ENCODE data around the gene ZNF281. TPM values are rescaled to one million over a fixed set of nuclear protein-coding genes. Genes with fewer than 3 reads are reported as not detected.

Gene ZNF281
- total and polyA plus RNA-seq, 9 of the 15 experiments (the other 6 are each of a cell fraction or from before 2014, with no cell fraction given), result 9.6 to 24.9 (median 16.5) TPM

- H3K4me3 ChIP-seq, result no peak overlapping the region
- 73% methylated on average over 8 of the region's 8 CpGs for WGBS (ENCODE audit: insufficient coverage, low coverage, missing lambda C conversion rate)
- H3K27ac ChIP-seq (ENCODE audit: extremely low read depth, low read depth, low read length), result no peak overlapping the region
Observed at GRCh38 chr1:200406161-200406797, 3.6 kb downstream of the ZNF281 start.

More at GRCh38 chr1:200406161-200406797, 3.6 kb downstream of the ZNF281 start:
- Histone ChIP-seq H3K9me3 (replicated peaks; ENCODE audit: control insufficient read depth, insufficient read depth, low read depth, low read length) (no peaks in the 10 kb centered on the region), H2AFZ (ENCODE audit: low read depth, low read length) (no peak overlapping the region), H3K4me1 (replicated peaks in 1 of 2; ENCODE audit: control insufficient read depth in 2 of 2, insufficient read depth in 2 of 2, low read length in 2 of 2) (peaks cover 17 to 31% of the 10 kb centered on the region in 2 experiments; a peak in 4 of 5 replicates), H3K27me3 (ENCODE audit: control insufficient read depth in 2 of 2, insufficient read depth in 2 of 2, low read length in 2 of 2) (no peaks in the 10 kb centered on the region), H3K79me2 (ENCODE audit: control insufficient read depth, insufficient read depth, low read length) (peaks cover 51% of the 10 kb centered on the region), H3K9ac (ENCODE audit: insufficient read depth in 1 of 2, low read depth in 2 of 2, low read length in 2 of 2) (0 out of 4 replicates have a peak overlapping the region, but pooled peaks of 1 of the 2 experiments have one; percentile 4), H4K20me1 (replicated peaks; ENCODE audit: control insufficient read depth, insufficient read depth, low read length) (peaks cover 4% of the 10 kb centered on the region; the same call in 1 of the 2 replicates), H3K9me1 (ENCODE audit: control insufficient read depth, insufficient read depth, low read length) (no peaks in the 10 kb centered on the region), H3K4me2 (ENCODE audit: insufficient read depth, low read length) (0 out of 2 replicates have a peak overlapping the region, but pooled peaks have one; percentile 13), H3K36me3 (ENCODE audit: control insufficient read depth, insufficient read depth, low read length) (peaks cover 52% of the 10 kb centered on the region)
- ATAC-seq (no peak), FAIRE-seq (no peak), DNase-seq (ENCODE audit: extremely low read depth in 1 of 4, low spot score in 3 of 4) (peak in 1 of 4 experiments; percentile 26)
- no TSS peak for BruUV-seq (replicated peaks)
- ChIA-PET POLR2A (interaction anchor here (0.7 to 1.1 kb wide), 2 partner anchors 9 to 39 kb away, joined by 3 read pairs; no protein-coding TSS in a partner anchor), CTCF (ENCODE audit: low intra/inter-chr PET ratio) (no interaction called here)
- peak; percentile 70 for TF ChIP-seq ATF3 (IDR thresholded peaks at IDR 0.05)
- no peak for TF ChIP-seq ATF3 (CRISPR knock-in tag; conservative IDR thresholded peaks at IDR 0.05)
- peak; percentile 81 for TF ChIP-seq CEBPB (tag; IDR thresholded peaks at IDR 0.05)
- no peak for TF ChIP-seq CEBPG (CRISPR knock-in tag; IDR thresholded peaks at IDR 0.05)
- TF ChIP-seq CEBPG (tag; conservative IDR thresholded peaks at IDR 0.05 in 1 of 2, IDR thresholded peaks at IDR 0.05 in 1 of 2), result peak in 1 of 2 experiments; percentile 73; a peak in 2 of 4 replicates
- 0 out of 4 replicates have a peak, but pooled peaks of 1 of the 2 experiments have one; percentile 8 for TF ChIP-seq TRIM24 (IDR thresholded peaks at IDR 0.05)
- no peak for TF ChIP-seq NONO (IDR thresholded peaks at IDR 0.05; ENCODE audit: low read depth in 2 of 2, low read length in 1 of 2)
- TF ChIP-seq, protein P1, sequence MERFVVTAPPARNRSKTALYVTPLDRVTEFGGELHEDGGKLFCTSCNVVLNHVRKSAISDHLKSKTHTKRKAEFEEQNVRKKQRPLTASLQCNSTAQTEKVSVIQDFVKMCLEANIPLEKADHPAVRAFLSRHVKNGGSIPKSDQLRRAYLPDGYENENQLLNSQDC (CRISPR knock-in tag; IDR thresholded peaks at IDR 0.05), result no peak
- TF ChIP-seq, protein P2, sequence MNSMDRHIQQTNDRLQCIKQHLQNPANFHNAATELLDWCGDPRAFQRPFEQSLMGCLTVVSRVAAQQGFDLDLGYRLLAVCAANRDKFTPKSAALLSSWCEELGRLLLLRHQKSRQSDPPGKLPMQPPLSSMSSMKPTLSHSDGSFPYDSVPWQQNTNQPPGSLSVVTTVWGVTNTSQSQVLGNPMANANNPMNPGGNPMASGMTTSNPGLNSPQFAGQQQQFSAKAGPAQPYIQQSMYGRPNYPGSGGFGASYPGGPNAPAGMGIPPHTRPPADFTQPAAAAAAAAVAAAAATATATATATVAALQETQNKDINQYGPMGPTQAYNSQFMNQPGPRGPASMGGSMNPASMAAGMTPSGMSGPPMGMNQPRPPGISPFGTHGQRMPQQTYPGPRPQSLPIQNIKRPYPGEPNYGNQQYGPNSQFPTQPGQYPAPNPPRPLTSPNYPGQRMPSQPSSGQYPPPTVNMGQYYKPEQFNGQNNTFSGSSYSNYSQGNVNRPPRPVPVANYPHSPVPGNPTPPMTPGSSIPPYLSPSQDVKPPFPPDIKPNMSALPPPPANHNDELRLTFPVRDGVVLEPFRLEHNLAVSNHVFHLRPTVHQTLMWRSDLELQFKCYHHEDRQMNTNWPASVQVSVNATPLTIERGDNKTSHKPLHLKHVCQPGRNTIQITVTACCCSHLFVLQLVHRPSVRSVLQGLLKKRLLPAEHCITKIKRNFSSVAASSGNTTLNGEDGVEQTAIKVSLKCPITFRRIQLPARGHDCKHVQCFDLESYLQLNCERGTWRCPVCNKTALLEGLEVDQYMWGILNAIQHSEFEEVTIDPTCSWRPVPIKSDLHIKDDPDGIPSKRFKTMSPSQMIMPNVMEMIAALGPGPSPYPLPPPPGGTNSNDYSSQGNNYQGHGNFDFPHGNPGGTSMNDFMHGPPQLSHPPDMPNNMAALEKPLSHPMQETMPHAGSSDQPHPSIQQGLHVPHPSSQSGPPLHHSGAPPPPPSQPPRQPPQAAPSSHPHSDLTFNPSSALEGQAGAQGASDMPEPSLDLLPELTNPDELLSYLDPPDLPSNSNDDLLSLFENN (IDR thresholded peaks at IDR 0.05; ENCODE audit: low read depth in 2 of 2, low read length in 2 of 2), result no peak
- intact Hi-C loops (cut with micrococcal nuclease), result no loop called here
- in situ Hi-C loops (cut with MboI), result no loop called here

All from K562 (cell line).